MCF 10A (cell line): ENCODE measurements around the gene CNBP. TPM values are rescaled to one million over a fixed set of nuclear protein-coding genes. Genes with fewer than 3 reads are reported as not detected.

Experiments
- BruUV-seq: library from RNA; stranded (reverse); fragments of 400-500 nt; replicated peaks from 2 replicates; lab custom pipeline; 2021; lab: Mats Ljungman, UMichigan
- CTCF ChIA-PET: fragments of 300-600 bp; sonication (Branson Sonifier 250); formaldehyde crosslinking; extraction: SDS; loops from one replicate; lab custom pipeline; 2021; ENCODE audit warnings: antibody characterized with exemption, inconsistent platforms; lab: Yijun Ruan, JAX
- POLR2A ChIA-PET: fragments of 300-600, 350-650 bp; sonication (Branson Sonifier 250); formaldehyde crosslinking; extraction: SDS; loops from one replicate; lab custom pipeline; 2020; ENCODE audit warnings: antibody characterized with exemption, inconsistent platforms; lab: Yijun Ruan, JAX
- DNase-seq: peaks from one replicate; pipeline ENCODE4 v3.0.0-alpha.2; 2018; ENCODE audit not compliant: unreplicated experiment
- H3K27ac Mint-ChIP-seq: one replicate; pipeline ENCODE4 v1.8.0; 2022; ENCODE audit warnings: mild to moderate bottlenecking, low read depth, mixed read lengths; ENCODE audit not compliant: unreplicated experiment
- H3K27me3 Mint-ChIP-seq: one replicate; pipeline ENCODE4 v1.8.0; 2022; ENCODE audit warnings: mixed read lengths; ENCODE audit not compliant: insufficient read depth, unreplicated experiment
- H3K36me3 Mint-ChIP-seq: one replicate; pipeline ENCODE4 v1.8.0; 2022; ENCODE audit warnings: mild to moderate bottlenecking, moderate library complexity, mixed read lengths; ENCODE audit not compliant: insufficient read depth, unreplicated experiment
- H3K4me1 Mint-ChIP-seq: one replicate; pipeline ENCODE4 v1.8.0; 2022; ENCODE audit warnings: mixed read lengths; ENCODE audit not compliant: insufficient read depth, unreplicated experiment
- H3K4me3 Mint-ChIP-seq: one replicate; pipeline ENCODE4 v1.8.0; 2022; ENCODE audit warnings: mild to moderate bottlenecking, moderate library complexity, mixed read lengths; ENCODE audit not compliant: unreplicated experiment
- H3K9me3 Mint-ChIP-seq: one replicate; pipeline ENCODE4 v1.8.0; 2022; ENCODE audit warnings: mixed read lengths; ENCODE audit not compliant: unreplicated experiment
- intact Hi-C: fragments of 100-400 bp; cut with micrococcal nuclease; formaldehyde crosslinking; loops from 2 replicates; pipeline ENCODE4 v1.14.1; 2022
- total RNA-seq: library from RNA; stranded (reverse); gene quantifications from 2 replicates; pipeline ENCODE4 v1.2.3, GENCODE V29; 2022
- TF ChIP-seq, protein P1 (sequence below): fragments of 200-600 bp; IDR thresholded peaks from one replicate; pipeline ENCODE4 v1.8.0; 2022; ENCODE audit warnings: antibody characterized with exemption, mild to moderate bottlenecking; ENCODE audit not compliant: unreplicated experiment

Gene CNBP
- total RNA-seq, 1 experiment from 2014 or later: 519 TPM

DNA sequence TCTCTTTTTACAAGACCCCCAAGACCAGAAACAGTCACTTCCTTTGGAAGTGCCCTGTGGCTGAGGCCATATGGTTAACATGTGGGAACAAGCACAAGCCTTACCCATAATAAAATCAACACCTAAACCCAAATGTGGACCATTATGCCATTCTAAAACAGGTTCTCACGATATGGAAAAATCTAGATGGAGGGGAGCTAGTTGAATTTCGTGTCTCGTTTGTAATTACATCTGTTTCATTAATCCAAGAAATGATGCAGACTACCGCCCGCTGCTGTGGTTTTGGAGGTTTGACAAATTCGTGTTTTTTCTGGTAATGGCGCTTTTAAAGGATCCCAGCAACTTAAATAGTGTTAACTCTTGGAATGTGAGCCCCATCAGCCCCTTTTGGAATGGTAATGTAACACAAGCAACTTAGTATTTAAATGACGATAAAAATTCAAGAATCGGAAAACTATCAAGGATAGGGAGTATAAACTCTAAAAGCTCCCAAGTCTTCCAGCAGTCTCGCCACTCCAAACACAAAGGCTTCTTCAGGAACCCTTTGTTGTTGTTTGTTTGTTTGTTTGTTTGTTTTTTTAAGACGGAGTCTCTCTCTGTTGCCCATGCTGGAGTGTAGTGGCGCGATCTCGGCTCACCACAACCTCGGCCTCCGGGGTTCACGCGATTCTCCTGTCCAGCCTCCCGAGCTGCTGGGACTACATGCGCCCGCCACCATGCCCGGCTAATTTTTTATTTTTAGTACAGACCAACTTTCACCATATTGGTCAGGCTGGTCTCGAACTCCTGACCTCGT is 1.1 kb downstream of the CNBP start:
- Mint-ChIP-seq H3K27me3 (no peaks in the 10 kb centered on the region), H3K4me1 (peaks cover 13% of the 10 kb centered on the region), H3K4me3 (peak overlapping the region; percentile 84), H3K9me3 (no peaks in the 10 kb centered on the region), H3K36me3 (peaks cover 64% of the 10 kb centered on the region), H3K27ac (peak overlapping the region; percentile 96)
- TSS peak; percentile 39 for BruUV-seq
- POLR2A ChIA-PET: interaction anchor here (0.6 to 11.8 kb wide), 25 partner anchors 10 to 257 kb away, joined by 3 to 217 read pairs (median 8); partner anchors contain the start of genes COPG1, IFT122, MBD4 and RAB43
- TF ChIP-seq, protein P1, sequence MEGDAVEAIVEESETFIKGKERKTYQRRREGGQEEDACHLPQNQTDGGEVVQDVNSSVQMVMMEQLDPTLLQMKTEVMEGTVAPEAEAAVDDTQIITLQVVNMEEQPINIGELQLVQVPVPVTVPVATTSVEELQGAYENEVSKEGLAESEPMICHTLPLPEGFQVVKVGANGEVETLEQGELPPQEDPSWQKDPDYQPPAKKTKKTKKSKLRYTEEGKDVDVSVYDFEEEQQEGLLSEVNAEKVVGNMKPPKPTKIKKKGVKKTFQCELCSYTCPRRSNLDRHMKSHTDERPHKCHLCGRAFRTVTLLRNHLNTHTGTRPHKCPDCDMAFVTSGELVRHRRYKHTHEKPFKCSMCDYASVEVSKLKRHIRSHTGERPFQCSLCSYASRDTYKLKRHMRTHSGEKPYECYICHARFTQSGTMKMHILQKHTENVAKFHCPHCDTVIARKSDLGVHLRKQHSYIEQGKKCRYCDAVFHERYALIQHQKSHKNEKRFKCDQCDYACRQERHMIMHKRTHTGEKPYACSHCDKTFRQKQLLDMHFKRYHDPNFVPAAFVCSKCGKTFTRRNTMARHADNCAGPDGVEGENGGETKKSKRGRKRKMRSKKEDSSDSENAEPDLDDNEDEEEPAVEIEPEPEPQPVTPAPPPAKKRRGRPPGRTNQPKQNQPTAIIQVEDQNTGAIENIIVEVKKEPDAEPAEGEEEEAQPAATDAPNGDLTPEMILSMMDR: no peak
- intact Hi-C loops: loop anchor here (1.0 kb wide), 1 partner anchor 63 kb away; no protein-coding TSS in a partner anchor
- DNase-seq: peak; percentile 43
- CTCF ChIA-PET: interaction anchor here (0.9 to 6.6 kb wide), 7 partner anchors 10 to 134 kb away, joined by 3 to 78 read pairs (median 3); partner anchors contain the start of gene COPG1

- Mint-ChIP-seq H3K4me1 (peaks cover 13% of the 10 kb centered on the region), H3K36me3 (peaks cover 72% of the 10 kb centered on the region), H3K4me3 (peak overlapping the region; percentile 84), H3K27ac (peak overlapping the region; percentile 96), H3K27me3 (no peaks in the 10 kb centered on the region), H3K9me3 (no peaks in the 10 kb centered on the region)
- CTCF ChIA-PET: interaction anchor here (1.0 to 6.6 kb wide), 7 partner anchors 10 to 135 kb away, joined by 3 to 78 read pairs (median 3); partner anchors contain the start of gene COPG1
- DNase-seq: no peak
- intact Hi-C loops: loop anchor here (1.0 kb wide), 1 partner anchor 63 kb away; no protein-coding TSS in a partner anchor
- POLR2A ChIA-PET: interaction anchor here (0.7 to 11.8 kb wide), 18 partner anchors 9 to 134 kb away, joined by 3 to 217 read pairs (median 12); partner anchors contain the start of genes COPG1 and RAB43
- BruUV-seq: no TSS peak
- TF ChIP-seq, protein P1: no peak
These were observed 1.9 kb downstream of the CNBP start for GRCh38 chr3:129181819-129182218.

GRCh38 chr3:129180461-129180860 is 3.2 kb downstream of the CNBP start:
- Mint-ChIP-seq H3K4me1 (peaks cover 23% of the 10 kb centered on the region), H3K9me3 (no peaks in the 10 kb centered on the region), H3K27ac (peak overlapping the region; percentile 32), H3K27me3 (no peaks in the 10 kb centered on the region), H3K4me3 (peak overlapping the region; percentile 84), H3K36me3 (peaks cover 84% of the 10 kb centered on the region)
- POLR2A ChIA-PET: interaction anchor here (0.7 to 11.8 kb wide), 13 partner anchors 11 to 650 kb away, joined by 3 to 217 read pairs (median 11); partner anchors contain the start of genes COPG1 and HMCES
- CTCF ChIA-PET: interaction anchor here (0.6 to 6.6 kb wide), 8 partner anchors 9 to 210 kb away, joined by 3 to 78 read pairs (median 6); partner anchors contain the start of gene COPG1
- TF ChIP-seq, protein P1: no peak
- TSS peak; percentile 1 for BruUV-seq
- DNase-seq: peak; percentile 36
- intact Hi-C loops: no loop called here

GRCh38 chr3:129176051-129176450 is 7.6 kb downstream of the CNBP start:
- no peak overlapping the region for H3K4me3 Mint-ChIP-seq
- TF ChIP-seq, protein P1: no peak
- no TSS peak for BruUV-seq
- DNase-seq: no peak
- no peaks in the 10 kb centered on the region for H3K27me3 Mint-ChIP-seq
- H3K4me1 Mint-ChIP-seq: peaks cover 28% of the 10 kb centered on the region
- H3K9me3 Mint-ChIP-seq: no peaks in the 10 kb centered on the region
- POLR2A ChIA-PET: interaction anchor here (1.0 to 2.6 kb wide), 5 partner anchors 10 to 73 kb away, joined by 3 to 18 read pairs (median 8); partner anchors contain the start of gene COPG1
- intact Hi-C loops: no loop called here
- H3K36me3 Mint-ChIP-seq: peaks cover 70% of the 10 kb centered on the region
- CTCF ChIA-PET: interaction anchor here (1.3 to 2.5 kb wide), 3 partner anchors 70 to 206 kb away, joined by 3 to 15 read pairs (median 5); no protein-coding TSS in a partner anchor
- no peak overlapping the region for H3K27ac Mint-ChIP-seq
